ENCODE measurements around the gene GPR141.
"Not testable (repeated sequence)": the region's sequence is repeated elsewhere in the genome, so short reads cannot be mapped to it uniquely, and the experiment has no call there.

The GPR141 gene

GRCh38 chr7:37698782-37699181, 15.2 kb downstream of the GPR141 start:
- TF ChIP-seq CTCF (IDR thresholded peaks at IDR 0.05; ENCODE audit: insufficient read depth, low read length, missing control alignments), result no peak
- POLR2A ChIA-PET, result no interaction called here
- H3K4me3 ChIP-seq (ENCODE audit: low read depth, low read length), result no peak overlapping the region
- no peak for DNase-seq (ENCODE audit: low read depth, low spot score)
- CTCF ChIA-PET, result no interaction called here

- TF ChIP-seq CTCF (IDR thresholded peaks at IDR 0.05; ENCODE audit: insufficient read depth, low read length, missing control alignments), result no peak
- ChIA-PET CTCF (no interaction called here), POLR2A (no interaction called here)
- DNase-seq (ENCODE audit: low read depth, low spot score), result no peak
- H3K4me3 ChIP-seq (ENCODE audit: low read depth, low read length), result no peak overlapping the region
Measured at GRCh38 chr7:37701769-37702168, 18.2 kb downstream of the GPR141 start.

- no peak overlapping the region for H3K4me3 ChIP-seq (ENCODE audit: low read depth, low read length)
- CTCF ChIA-PET, result no interaction called here
- DNase-seq (ENCODE audit: low read depth, low spot score), result no peak
- POLR2A ChIA-PET, result no interaction called here
- TF ChIP-seq CTCF (IDR thresholded peaks at IDR 0.05; ENCODE audit: insufficient read depth, low read length, missing control alignments), result no peak
Measured at GRCh38 chr7:37703361-37703760, 19.8 kb downstream of the GPR141 start.

- H3K4me3 ChIP-seq (ENCODE audit: low read depth, low read length); DNase-seq (ENCODE audit: low read depth, low spot score); POLR2A ChIA-PET; CTCF ChIA-PET: not testable (repeated sequence)
Measured at GRCh38 chr7:37704328-37704833, 20.8 kb downstream of the GPR141 start.

GRCh38 chr7:37705976-37706375, 22.4 kb downstream of the GPR141 start:
- TF ChIP-seq CTCF (IDR thresholded peaks at IDR 0.05; ENCODE audit: insufficient read depth, low read length, missing control alignments), result no peak
- ChIA-PET POLR2A (no interaction called here), CTCF (no interaction called here)
- no peak overlapping the region for H3K4me3 ChIP-seq (ENCODE audit: low read depth, low read length)
- DNase-seq (ENCODE audit: low read depth, low spot score), result no peak

- no peak for DNase-seq (ENCODE audit: low read depth, low spot score)
- TF ChIP-seq CTCF (IDR thresholded peaks at IDR 0.05; ENCODE audit: insufficient read depth, low read length, missing control alignments), result no peak
Measured at GRCh38 chr7:37706804-37707203, 23.2 kb downstream of the GPR141 start.

GRCh38 chr7:37707754-37708485, 24.4 kb downstream of the GPR141 start:
- no peak overlapping the region for H3K4me3 ChIP-seq (ENCODE audit: low read depth, low read length)
- ChIA-PET CTCF (no interaction called here), POLR2A (no interaction called here)
- no peak for DNase-seq (ENCODE audit: low read depth, low spot score)
- TF ChIP-seq CTCF (IDR thresholded peaks at IDR 0.05; ENCODE audit: insufficient read depth, low read length, missing control alignments), result no peak

More at GRCh38 chr7:37706804-37707203, 23.2 kb downstream of the GPR141 start:
- CTCF ChIA-PET, result no interaction called here
- no peak overlapping the region for H3K4me3 ChIP-seq (ENCODE audit: low read depth, low read length)
- POLR2A ChIA-PET, result no interaction called here
